Measurements from ENCODE around the gene CNNM2.
"Not testable (repeated sequence)": the region's sequence is repeated elsewhere in the genome, so short reads cannot be mapped to it uniquely, and the experiment has no call there.

The CNNM2 gene

DNA sequence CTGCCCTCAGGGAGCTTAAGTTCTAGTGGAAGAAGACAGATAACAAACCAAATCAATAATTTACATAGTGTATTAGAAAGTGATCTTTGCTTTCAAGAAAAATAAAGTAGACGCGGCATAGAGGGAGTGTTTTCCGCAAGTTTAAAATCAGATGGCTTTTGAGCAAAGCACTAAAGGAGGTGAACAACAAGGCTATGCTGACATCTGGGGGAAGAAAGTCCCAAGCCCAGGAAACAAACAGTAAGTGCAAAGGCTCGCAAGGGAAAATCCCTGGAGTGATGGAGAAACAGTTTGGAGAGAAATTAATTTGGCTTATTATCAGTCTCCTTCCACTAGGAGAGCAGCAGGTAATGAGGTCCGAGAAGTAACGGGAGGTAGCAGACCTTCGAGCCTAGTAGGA, 1.9 kb upstream of the CNNM2 start:
- no peak for TF ChIP-seq POLR2A (IDR thresholded peaks at IDR 0.05; ENCODE audit: low read depth, low read length)
- no peak for FAIRE-seq
- no peak for DNase-seq (ENCODE audit: insufficient read length, low spot score)

DNA sequence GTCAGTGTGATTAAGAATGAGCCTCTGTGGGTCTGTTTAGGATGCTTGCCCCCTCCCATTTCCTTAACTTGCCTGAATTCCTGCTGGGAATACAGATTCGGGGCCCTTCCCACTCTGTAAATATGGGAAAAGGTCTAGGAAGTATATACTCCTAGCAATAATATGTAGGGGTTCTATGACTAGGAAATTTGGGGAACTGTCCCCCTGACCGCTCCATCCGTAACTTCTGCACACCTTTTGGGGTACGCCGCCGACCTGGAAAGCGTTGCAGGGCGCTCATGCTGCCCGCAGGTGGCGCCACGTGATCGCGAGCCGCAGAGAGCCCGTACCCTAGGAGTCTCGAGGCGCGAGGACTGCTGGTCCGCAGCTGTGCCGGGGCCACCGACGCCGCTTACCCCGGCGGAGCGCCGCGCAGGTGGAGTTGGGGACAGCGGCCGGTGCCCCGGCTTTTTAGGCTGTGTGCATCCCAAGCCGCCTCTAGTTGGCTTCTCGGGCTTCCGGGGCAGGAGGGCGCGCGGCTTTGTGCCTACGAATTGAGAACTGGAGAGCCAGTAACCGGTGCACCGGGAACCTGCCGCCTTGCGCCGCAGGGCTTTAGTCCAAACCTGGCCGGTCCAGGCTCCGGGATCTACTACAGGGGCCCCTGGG, 656 bp upstream of the CNNM2 start:
- FAIRE-seq: no peak
- no peak for TF ChIP-seq POLR2A (IDR thresholded peaks at IDR 0.05; ENCODE audit: low read depth, low read length)
- DNase-seq (ENCODE audit: insufficient read length, low spot score): peak; percentile 76

DNA sequence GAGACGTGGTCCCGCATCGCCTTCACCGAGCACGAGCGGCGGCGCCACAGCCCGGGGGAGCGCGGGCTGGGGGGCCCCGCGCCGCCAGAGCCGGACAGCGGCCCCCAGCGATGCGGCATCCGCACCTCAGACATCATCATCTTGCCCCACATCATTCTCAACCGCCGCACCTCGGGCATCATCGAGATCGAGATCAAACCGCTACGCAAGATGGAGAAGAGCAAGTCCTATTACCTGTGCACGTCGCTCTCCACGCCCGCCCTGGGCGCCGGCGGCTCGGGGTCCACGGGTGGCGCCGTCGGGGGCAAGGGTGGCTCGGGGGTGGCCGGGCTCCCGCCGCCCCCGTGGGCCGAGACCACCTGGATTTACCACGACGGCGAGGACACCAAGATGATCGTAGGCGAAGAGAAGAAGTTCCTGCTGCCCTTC, 737 bp downstream of the CNNM2 start:
- no peak for DNase-seq (ENCODE audit: insufficient read length, low spot score)
- FAIRE-seq: no peak
- no peak for TF ChIP-seq POLR2A (IDR thresholded peaks at IDR 0.05; ENCODE audit: low read depth, low read length)

DNA sequence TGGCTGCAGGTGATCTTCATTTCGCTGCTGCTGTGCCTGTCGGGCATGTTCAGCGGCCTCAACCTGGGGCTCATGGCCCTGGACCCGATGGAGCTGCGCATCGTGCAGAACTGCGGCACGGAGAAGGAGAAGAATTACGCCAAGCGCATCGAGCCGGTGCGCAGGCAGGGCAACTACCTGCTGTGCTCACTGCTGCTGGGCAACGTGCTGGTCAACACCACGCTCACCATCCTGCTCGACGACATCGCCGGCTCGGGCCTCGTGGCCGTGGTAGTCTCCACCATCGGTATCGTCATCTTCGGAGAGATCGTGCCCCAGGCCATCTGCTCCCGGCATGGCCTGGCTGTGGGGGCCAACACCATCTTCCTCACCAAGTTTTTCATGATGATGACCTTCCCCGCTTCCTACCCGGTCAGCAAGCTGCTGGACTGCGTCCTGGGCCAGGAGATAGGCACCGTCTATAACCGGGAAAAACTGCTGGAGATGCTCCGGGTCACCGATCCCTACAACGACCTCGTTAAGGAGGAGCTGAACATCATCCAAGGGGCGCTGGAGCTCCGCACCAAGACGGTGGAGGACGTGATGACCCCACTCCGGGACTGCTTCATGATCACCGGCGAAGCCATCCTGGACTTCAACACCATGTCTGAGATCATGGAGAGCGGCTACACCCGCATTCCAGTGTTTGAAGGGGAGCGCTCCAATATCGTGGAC, 1.3 kb downstream of the CNNM2 start:
- TF ChIP-seq POLR2A (IDR thresholded peaks at IDR 0.05; ENCODE audit: low read depth, low read length): no peak
- DNase-seq (ENCODE audit: insufficient read length, low spot score) (no peak), FAIRE-seq (no peak)

DNA sequence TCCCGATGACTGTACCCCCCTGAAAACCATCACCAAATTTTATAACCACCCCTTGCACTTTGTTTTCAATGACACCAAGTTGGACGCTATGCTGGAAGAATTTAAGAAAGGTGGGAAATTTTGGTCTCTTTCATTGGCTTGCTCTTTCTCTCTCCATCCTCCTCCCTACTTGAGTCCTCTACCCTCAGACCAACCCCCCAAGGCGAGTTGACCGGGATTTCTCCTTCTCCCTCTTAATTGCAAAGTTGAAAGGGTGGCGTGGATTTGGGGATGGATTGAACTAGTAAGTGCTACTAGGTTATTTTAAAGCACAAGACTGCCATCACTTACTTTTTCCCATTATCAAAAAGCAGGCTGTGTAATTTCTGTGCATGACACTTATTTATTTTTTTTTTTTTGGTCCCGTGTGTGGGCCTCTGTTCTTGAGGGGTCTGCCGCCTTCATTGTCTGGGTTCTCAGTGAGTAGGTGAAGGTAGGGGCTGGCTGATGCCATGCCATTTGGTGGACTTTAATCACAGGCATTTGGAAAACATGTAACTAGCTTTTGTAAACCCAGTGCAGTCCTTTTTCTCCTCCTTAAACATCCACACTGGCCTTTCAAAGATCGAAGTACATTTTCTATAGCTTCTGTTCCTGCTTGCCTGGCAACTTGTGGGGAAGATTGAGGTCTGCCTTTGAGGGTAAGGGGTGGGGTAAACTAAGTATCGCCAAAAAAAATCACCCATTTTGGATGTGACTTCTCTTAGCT, 2.1 kb downstream of the CNNM2 start:
- FAIRE-seq (no peak), DNase-seq (ENCODE audit: insufficient read length, low spot score) (no peak)
- TF ChIP-seq POLR2A (IDR thresholded peaks at IDR 0.05; ENCODE audit: low read depth, low read length): no peak

DNA sequence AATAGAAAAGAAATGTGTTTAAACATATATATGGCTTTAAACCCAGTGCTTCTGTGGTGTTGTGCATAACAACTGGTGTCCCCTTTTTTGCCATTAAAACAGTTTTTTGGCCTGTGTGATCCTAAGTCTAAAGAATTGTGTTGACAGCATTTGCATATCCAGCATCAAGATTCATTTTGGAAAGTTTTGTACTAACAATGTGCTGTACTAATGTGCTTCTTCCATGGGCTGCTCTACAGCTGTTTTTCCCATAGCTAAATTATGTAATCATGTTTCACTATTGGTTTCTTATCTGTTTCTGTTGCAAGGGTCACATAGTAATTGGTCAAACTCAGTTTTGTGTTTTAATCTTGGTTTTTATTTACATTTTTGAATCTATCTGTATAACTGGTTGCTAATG, 5.5 kb downstream of the CNNM2 start:
- TF ChIP-seq POLR2A (IDR thresholded peaks at IDR 0.05; ENCODE audit: low read depth, low read length): no peak
- DNase-seq (ENCODE audit: insufficient read length, low spot score) (no peak), FAIRE-seq (no peak)

DNA sequence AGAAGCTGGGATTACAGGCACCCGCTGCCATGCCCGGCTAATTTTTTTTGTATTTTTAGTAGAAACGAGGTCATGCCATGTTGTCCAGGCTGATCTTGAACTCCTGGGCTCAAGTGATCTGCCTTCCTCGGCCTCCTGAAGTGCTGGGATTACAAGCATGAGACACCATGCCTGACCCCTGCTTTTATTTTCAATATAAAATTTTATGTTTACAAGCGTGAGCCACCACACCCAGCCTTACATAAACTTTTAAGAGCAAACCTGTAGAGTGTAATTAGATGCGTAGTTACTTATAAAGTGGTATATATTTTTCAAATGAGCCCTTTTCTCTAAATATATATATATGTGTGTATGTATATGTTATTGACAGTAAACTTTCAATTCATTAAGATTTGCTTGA, 8.7 kb downstream of the CNNM2 start:
- DNase-seq (ENCODE audit: insufficient read length, low spot score) (no peak), FAIRE-seq (no peak)
- TF ChIP-seq POLR2A (IDR thresholded peaks at IDR 0.05; ENCODE audit: low read depth, low read length): no peak

DNA sequence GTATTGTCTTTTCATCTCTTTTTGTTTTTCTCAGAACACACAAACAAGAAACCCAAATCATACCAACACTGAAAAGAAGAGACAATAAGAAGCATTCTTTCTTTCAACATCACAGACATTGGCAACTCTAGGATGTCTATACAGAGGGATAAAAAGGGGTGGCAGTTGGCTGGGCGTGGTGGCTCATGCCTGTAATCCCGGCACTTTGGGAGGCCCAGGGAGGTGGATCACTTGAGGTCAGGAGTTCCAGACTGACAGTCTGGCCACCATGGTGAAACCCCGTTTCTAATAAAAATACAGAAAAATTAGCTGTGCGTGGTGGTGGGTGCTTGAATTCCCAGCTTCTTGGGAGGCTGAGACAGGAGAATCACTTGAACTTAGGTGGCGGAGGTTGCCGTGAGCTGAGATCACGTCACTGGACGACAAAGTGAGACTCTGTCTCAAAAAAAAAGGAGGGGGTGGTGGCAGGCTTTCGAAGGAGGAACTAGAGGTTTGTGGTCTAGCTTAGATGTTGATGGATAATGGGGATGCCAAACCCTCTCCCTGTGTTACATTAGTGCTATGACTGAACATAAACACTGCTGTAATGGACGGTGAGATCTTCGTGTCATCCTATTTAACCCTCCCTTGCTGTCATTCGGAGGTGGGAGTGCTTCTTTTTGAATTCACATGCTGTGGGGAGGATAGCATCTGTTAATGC, 9.4 kb downstream of the CNNM2 start:
- FAIRE-seq: no peak
- TF ChIP-seq POLR2A (IDR thresholded peaks at IDR 0.05; ENCODE audit: low read depth, low read length): no peak
- DNase-seq (ENCODE audit: insufficient read length, low spot score): no peak

DNA sequence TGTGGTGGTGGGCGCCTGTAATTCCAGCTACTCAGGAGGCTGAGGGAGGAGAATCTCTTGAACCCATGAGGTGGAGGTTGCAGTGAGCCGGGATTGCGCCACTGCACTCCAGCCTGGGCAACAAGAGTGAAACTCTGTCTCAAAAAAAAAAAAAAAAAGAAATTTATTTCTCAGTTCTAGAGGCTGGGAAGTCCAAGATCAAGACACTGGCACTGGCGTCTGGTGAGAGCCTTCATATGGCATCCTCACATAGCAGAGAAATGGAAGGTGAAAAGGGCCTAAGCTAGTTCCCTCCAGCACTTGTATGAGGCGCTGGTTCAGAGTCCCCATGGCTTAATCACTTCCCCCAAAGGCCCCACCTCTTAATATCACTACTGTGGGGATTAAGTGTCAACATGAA, 10.3 kb downstream of the CNNM2 start:
- FAIRE-seq; DNase-seq (ENCODE audit: insufficient read length, low spot score): not testable (repeated sequence)

DNA sequence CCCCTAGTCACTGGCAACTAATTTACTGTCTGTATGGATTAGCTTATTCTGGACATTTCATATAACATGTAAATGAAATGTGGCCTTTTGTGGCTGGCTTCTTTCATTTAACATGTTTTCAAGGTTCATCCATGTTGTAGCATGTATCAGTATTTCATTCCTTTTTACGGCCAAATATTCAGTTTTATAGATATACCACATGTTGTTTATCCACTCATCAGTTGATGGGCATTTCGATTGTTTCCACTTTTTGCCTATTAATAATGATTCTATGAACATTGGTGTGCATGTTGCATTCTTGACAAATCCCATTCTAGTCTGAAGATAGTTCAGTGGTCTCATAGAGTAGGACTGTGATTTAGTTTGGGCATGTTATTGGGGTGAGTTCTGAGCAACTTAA, 12.6 kb downstream of the CNNM2 start:
- no peak for TF ChIP-seq POLR2A (IDR thresholded peaks at IDR 0.05; ENCODE audit: low read depth, low read length)
- DNase-seq (ENCODE audit: insufficient read length, low spot score) (no peak), FAIRE-seq (no peak)

DNA sequence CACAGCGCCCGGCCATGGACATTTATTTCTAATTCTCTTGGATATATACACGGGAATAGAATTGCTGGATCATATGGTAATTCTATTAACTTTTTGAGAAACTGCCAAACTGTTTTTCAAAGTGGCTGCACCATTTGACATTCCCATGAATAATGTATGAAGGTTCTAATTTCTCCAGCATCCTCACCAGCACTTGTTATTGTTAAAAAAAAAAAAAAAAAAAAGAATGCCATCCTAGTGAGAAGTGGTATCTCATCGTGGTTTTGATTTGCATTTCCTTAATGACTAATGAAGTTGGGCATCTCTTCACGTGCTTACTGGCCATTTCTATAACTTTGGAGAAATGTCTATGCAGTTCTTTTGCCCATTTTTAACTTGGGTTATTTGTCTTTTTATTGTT, 13.5 kb downstream of the CNNM2 start:
- FAIRE-seq (no peak), DNase-seq (ENCODE audit: insufficient read length, low spot score) (no peak)
- no peak for TF ChIP-seq POLR2A (IDR thresholded peaks at IDR 0.05; ENCODE audit: low read depth, low read length)

DNA sequence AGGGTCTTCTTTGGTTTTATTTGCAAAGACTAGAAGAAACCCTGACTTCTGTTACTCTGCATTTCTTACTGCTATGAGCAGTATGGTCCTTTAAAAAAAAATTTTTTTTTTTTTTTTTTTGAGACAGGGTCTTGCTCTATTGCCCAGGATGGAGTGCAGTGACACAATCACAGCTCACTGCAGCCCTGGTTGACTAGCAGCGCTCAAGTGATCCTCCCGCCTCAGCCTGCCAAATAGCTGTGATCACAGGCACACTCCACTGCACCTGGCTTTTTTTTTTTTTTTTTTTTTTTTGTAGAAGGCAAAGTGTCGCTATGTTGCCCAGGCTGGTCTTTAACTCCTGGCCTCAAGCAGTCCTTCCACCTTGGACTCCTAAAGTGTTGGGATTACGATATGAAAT, 17.4 kb downstream of the CNNM2 start:
- TF ChIP-seq POLR2A (IDR thresholded peaks at IDR 0.05; ENCODE audit: low read depth, low read length): no peak
- no peak for DNase-seq (ENCODE audit: insufficient read length, low spot score)
- FAIRE-seq: no peak

DNA sequence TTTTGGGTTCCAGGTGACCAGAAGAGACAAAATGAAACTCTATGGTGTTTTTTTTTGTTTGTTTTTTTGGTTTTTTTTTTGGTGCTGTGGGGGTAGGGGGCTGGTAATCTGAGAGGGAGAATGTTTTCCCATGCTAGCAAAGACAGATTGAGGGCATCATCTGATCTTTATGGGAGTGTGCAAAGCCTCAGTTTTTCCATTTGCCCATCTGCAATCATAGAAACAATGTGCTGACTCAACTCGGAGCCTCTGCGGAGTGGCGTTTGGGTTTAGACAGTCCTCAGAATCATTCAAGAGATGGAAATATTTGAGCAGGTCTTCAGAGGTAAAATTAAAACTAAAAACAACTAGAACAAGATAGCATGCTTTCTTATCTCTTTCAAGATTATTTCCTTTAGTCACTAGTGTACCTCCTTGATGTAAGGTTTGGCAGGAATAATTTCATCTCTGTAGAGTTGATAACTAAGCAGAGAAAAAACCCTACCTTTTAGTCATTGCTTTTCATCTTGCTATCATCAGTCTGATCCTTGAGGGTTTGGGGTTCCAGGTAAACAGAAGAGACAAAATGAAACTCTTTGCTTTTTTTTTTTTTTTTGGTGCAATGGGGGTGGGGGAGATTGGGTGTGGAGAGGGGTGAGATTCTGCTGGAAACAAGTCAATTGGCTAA, 18.0 kb downstream of the CNNM2 start:
- FAIRE-seq (no peak), DNase-seq (ENCODE audit: insufficient read length, low spot score) (no peak)
- no peak for TF ChIP-seq POLR2A (IDR thresholded peaks at IDR 0.05; ENCODE audit: low read depth, low read length)

DNA sequence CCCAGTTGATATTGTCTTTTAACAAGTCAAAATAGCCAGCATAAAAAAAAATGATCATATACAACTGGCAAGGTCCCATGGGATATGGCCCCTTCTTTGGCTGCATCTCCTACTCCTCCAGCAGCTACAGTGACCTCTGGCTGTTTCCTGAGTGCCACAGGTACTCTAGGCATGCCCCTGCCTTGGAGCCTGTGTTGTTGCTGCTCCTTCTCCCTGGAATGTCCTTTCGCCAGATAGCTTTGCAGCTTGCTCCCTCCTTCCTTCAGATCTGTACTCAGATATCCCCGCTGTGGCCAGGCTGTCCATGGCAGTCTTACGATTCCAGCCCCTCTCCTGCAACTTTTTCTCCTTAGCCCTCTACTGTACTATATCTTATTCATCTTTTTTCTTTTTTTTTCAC, 23.3 kb downstream of the CNNM2 start:
- FAIRE-seq (no peak), DNase-seq (ENCODE audit: insufficient read length, low spot score) (no peak)
- TF ChIP-seq POLR2A (IDR thresholded peaks at IDR 0.05; ENCODE audit: low read depth, low read length): no peak
